Neural progenitor cell (in vitro differentiated cells): ENCODE measurements around the gene PRR33.

Source experiments
- CTCF ChIP-seq: fragments of 200-600 bp; sonication (generic); IDR thresholded peaks from 2 replicates; pipeline ENCODE4 v1.5.1; 2017; ENCODE audit warnings: antibody characterized with exemption, mild to moderate bottlenecking
- EZH2 ChIP-seq: fragments of 200-600 bp; sonication (generic); IDR thresholded peaks from 2 replicates; pipeline ENCODE4 v1.6.1; 2017; ENCODE audit warnings: antibody characterized with exemption, mild to moderate bottlenecking, moderate library complexity

DNA sequence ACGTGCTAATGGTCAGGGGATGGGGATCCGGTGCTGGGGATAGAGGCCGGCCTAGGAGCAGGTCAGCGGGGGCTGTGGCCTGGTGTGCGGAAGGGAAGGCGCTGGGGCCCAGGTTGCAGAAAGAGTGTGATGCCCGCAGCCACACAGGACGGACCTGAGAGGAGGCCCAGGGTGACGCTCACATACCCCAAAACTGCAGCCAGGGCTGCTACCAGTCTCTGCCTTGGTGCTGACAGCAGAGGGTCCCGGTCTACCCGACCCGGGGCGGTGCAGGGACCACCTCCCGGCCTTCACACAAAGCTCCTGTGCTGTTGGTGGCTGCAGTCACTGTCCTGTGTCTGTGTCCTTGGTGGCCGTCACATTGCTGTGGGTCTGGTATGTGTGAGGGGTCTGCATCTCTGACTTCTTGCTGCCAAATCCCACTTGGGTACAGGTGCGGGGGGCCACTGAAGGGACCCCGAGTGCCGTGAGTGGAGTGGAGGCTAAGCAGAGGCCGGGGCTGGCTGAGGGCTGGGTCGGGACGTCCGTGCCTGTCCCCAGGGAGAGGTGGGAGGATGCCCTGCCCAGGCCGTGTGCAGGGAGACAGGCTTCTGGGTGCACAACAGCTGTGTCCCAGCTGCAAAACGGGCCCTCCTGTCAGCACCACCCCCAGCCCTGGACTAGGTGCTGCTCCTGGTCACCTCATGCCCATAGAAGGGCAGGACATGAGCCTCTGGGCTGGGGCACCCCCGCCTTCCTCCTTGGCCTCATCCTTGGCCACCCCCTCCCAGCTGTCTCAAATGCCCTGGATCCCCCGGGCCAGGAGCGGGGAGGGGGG, 37.4 kb downstream of the PRR33 start:
- TF ChIP-seq EZH2 (no peak), CTCF (no peak)
